Measurements from ENCODE around the gene CREB3L1. TPM values are rescaled to one million over a fixed set of nuclear protein-coding genes. Genes with fewer than 3 reads are reported as not detected.

CREB3L1 gene
- total RNA-seq, 1 donor from 2014 or later, result 0.53 TPM

DNA sequence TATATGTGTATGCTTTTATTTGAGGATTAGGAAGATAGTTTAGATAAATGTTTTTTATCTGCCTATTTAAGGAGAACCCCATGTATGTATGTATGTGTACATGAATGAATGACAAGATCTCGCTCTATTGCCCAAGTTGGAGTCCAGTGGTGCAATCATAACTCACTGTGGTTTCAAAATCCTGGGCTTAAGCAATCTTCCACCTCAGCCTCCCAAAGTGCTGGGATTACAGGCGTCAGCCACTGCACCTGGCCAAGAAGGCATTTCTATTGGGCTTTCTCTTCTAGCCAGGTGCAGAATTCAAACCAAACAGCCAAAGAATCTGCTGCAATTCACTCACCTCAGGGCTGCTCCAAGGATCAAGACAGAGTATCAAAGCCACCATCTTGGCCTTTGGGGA lies 44.3 kb downstream of the CREB3L1 start:
- H3K4me3 ChIP-seq (ENCODE audit: low read depth, low read length), result no peak overlapping the region
- no peaks in the 10 kb centered on the region for H3K36me3 ChIP-seq (ENCODE audit: control insufficient read depth, insufficient read depth, low read length)
- peaks cover 3% of the 10 kb centered on the region for H3K27me3 ChIP-seq (ENCODE audit: control insufficient read depth, insufficient read depth, low read length)
- FAIRE-seq (no peak), DNase-seq (ENCODE audit: low read depth) (peak; percentile 76)
- TF ChIP-seq, protein P1, sequence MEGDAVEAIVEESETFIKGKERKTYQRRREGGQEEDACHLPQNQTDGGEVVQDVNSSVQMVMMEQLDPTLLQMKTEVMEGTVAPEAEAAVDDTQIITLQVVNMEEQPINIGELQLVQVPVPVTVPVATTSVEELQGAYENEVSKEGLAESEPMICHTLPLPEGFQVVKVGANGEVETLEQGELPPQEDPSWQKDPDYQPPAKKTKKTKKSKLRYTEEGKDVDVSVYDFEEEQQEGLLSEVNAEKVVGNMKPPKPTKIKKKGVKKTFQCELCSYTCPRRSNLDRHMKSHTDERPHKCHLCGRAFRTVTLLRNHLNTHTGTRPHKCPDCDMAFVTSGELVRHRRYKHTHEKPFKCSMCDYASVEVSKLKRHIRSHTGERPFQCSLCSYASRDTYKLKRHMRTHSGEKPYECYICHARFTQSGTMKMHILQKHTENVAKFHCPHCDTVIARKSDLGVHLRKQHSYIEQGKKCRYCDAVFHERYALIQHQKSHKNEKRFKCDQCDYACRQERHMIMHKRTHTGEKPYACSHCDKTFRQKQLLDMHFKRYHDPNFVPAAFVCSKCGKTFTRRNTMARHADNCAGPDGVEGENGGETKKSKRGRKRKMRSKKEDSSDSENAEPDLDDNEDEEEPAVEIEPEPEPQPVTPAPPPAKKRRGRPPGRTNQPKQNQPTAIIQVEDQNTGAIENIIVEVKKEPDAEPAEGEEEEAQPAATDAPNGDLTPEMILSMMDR (IDR thresholded peaks at IDR 0.05; ENCODE audit: insufficient read depth, low read length, severe bottlenecking), result no peak

GRCh38 chr11:46322759-46323158 lies 45.3 kb downstream of the CREB3L1 start:
- TF ChIP-seq, protein P1 (IDR thresholded peaks at IDR 0.05; ENCODE audit: insufficient read depth, low read length, severe bottlenecking), result no peak
- Histone ChIP-seq H3K4me3 (ENCODE audit: low read depth, low read length) (no peak overlapping the region), H3K36me3 (ENCODE audit: control insufficient read depth, insufficient read depth, low read length) (no peaks in the 10 kb centered on the region), H3K27me3 (ENCODE audit: control insufficient read depth, insufficient read depth, low read length) (peaks cover 5% of the 10 kb centered on the region)
- FAIRE-seq (no peak), DNase-seq (ENCODE audit: low read depth) (no peak)

- peaks cover 16% of the 10 kb centered on the region for H3K27me3 ChIP-seq (ENCODE audit: control insufficient read depth, insufficient read depth, low read length)
- FAIRE-seq (no peak), DNase-seq (ENCODE audit: low read depth) (no peak)
- H3K36me3 ChIP-seq (ENCODE audit: control insufficient read depth, insufficient read depth, low read length), result no peaks in the 10 kb centered on the region
- H3K4me3 ChIP-seq (ENCODE audit: low read depth, low read length), result no peak overlapping the region
- TF ChIP-seq, protein P1 (IDR thresholded peaks at IDR 0.05; ENCODE audit: insufficient read depth, low read length, severe bottlenecking), result no peak
Measured at GRCh38 chr11:46326813-46327416, 49.5 kb downstream of the CREB3L1 start.

GRCh38 chr11:46327829-46328228 lies 50.4 kb downstream of the CREB3L1 start:
- TF ChIP-seq, protein P1 (IDR thresholded peaks at IDR 0.05; ENCODE audit: insufficient read depth, low read length, severe bottlenecking), result no peak

DNA sequence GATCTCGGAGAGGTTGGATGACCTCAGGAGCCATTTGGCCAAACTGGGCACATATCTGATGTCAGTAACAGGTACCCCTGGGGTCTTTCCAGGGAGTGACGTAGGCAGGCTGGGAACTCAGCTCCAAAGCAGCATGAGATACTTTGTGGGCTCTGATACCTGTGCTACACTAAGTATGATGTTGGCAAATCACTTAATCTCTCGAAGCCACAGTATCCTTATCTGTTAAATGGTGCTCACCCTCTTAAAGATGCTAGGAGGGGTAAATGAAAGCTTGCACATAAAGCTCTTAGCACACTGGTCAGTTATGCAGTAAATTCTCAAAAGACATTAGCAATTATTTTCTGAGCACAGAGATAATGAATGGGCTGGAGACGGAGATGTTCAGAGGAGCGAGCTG lies 52.7 kb downstream of the CREB3L1 start:
- no peaks in the 10 kb centered on the region for H3K36me3 ChIP-seq (ENCODE audit: control insufficient read depth, insufficient read depth, low read length)
- DNase-seq (ENCODE audit: low read depth) (no peak), FAIRE-seq (no peak)
- H3K27me3 ChIP-seq (ENCODE audit: control insufficient read depth, insufficient read depth, low read length), result peaks cover 28% of the 10 kb centered on the region
- TF ChIP-seq, protein P1 (IDR thresholded peaks at IDR 0.05; ENCODE audit: insufficient read depth, low read length, severe bottlenecking), result no peak
- no peak overlapping the region for H3K4me3 ChIP-seq (ENCODE audit: low read depth, low read length)

More at GRCh38 chr11:46327829-46328228, 50.4 kb downstream of the CREB3L1 start:
- H3K4me3 ChIP-seq (ENCODE audit: low read depth, low read length), result no peak overlapping the region
- H3K27me3 ChIP-seq (ENCODE audit: control insufficient read depth, insufficient read depth, low read length), result peaks cover 24% of the 10 kb centered on the region
- DNase-seq (ENCODE audit: low read depth) (no peak), FAIRE-seq (no peak)
- H3K36me3 ChIP-seq (ENCODE audit: control insufficient read depth, insufficient read depth, low read length), result no peaks in the 10 kb centered on the region

Measured in bronchial epithelial cell (primary cell).